A549 (cell line): Measurements from ENCODE around the gene HLA-A.

Experiments used
- CHD4 ChIP-seq: fragments of 200-600 bp; sonication (generic); IDR thresholded peaks from 2 replicates; pipeline ENCODE4 v1.6.1; 2016; ENCODE audit warnings: antibody characterized with exemption, mild to moderate bottlenecking, borderline replicate concordance
- CTCF ChIP-seq: fragments of >200 bp; sonication (Bioruptor Twin); formaldehyde crosslinking; IDR thresholded peaks from 3 replicates; pipeline ENCODE4 v1.5.1; 2016
- EP300 ChIP-seq, 2 experiments: fragments of >200 bp; sonication (Bioruptor Twin); formaldehyde crosslinking; IDR thresholded peaks; 2 replicates in 1 of 2; 3 replicates in 1 of 2; pipeline ENCODE4 v1.6.1; 2016 to 2017
- MAX ChIP-seq: IDR thresholded peaks from 2 replicates; pipeline ENCODE4 v1.6.1; 2012
- NR3C1 ChIP-seq: fragments of >200 bp; sonication (Bioruptor Twin); formaldehyde crosslinking; IDR thresholded peaks from 3 replicates; pipeline ENCODE4 v1.6.1; 2017
- POLR2A ChIP-seq: IDR thresholded peaks from 2 replicates; pipeline ENCODE4 v1.6.1; 2012; ENCODE audit warnings: mild to moderate bottlenecking, low read length
- SMC3 ChIP-seq: fragments of >200 bp; sonication (Bioruptor Twin); formaldehyde crosslinking; IDR thresholded peaks from 3 replicates; pipeline ENCODE4 v1.6.1; 2018; ENCODE audit warnings: inconsistent platforms

- no peak for TF ChIP-seq CTCF
- no peak for TF ChIP-seq CHD4
- TF ChIP-seq NR3C1 = no peak
- TF ChIP-seq POLR2A = no peak
- TF ChIP-seq MAX = no peak
- TF ChIP-seq EP300 (IDR thresholded peaks at IDR 0.05) = no peak
- no peak for TF ChIP-seq SMC3
Observed at GRCh38 chr6:29947077-29947980, 5.0 kb downstream of the HLA-A start.
